T-helper 2 cell treated with Interferon-gamma antibody and Interleukin-4, amounts not matched to agents 5 μg/mL and 100 μg/mL, for 36 hours (primary cell): ENCODE data around the gene IGF1.
"Not testable (repeated sequence)": the region's sequence is repeated elsewhere in the genome, so short reads cannot be mapped to it uniquely, and the experiment has no call there.

Source experiments
- DNase-seq: peaks from one replicate; pipeline ENCODE4 v3.0.0; 2021; ENCODE audit warnings: low spot score
- H3K27ac Mint-ChIP-seq: one replicate; pipeline ENCODE4 v1.8.0; 2021; ENCODE audit warnings: mild to moderate bottlenecking, mixed read lengths
- H3K27me3 Mint-ChIP-seq: one replicate; pipeline ENCODE4 v1.8.0; 2021; ENCODE audit warnings: low read depth, mixed read lengths
- H3K36me3 Mint-ChIP-seq: one replicate; pipeline ENCODE4 v1.8.0; 2021; ENCODE audit warnings: low read depth, mixed read lengths
- H3K4me1 Mint-ChIP-seq: one replicate; pipeline ENCODE4 v1.8.0; 2021; ENCODE audit warnings: low read depth, mixed read lengths
- H3K4me3 Mint-ChIP-seq: one replicate; pipeline ENCODE4 v1.8.0; 2022; ENCODE audit warnings: mild to moderate bottlenecking, moderate library complexity, mixed read lengths
- H3K9me3 Mint-ChIP-seq: one replicate; pipeline ENCODE4 v1.8.0; 2021; ENCODE audit warnings: mixed read lengths

IGF1 gene

DNA sequence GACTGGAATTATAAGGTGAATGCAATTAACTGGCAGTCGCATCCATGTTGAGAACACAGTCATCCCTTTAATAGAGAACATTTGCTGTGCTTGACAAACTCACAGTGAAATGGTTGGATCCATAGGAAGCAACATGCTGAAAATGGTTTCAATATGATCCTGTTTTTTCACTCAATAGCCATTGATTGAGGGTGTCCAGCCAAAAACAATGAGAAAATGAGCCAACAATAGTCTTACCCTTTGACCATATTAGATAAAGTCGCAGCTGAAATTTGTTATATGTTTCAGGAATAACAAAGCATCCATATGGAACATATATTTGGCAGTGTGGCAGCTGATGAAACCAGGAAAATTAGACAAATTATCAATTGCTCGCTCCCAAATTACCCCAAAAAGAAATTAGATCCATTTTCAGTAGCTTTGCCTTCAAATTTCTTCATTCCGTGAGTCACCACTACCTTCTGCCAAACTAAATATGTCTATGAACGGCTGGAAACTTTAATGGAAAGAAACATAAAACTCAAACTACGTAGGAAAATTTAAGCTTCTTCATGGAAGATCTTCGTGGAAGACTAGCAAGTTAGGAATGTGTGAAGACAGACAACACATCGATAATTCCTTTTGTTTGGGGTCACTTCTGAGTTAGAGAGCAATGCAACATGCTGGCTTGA is 17.4 kb downstream of the IGF1 start:
- no peak overlapping the region for H3K4me3 Mint-ChIP-seq
- peaks cover 12% of the 10 kb centered on the region for H3K27me3 Mint-ChIP-seq
- no peak overlapping the region for H3K27ac Mint-ChIP-seq
- H3K36me3 Mint-ChIP-seq = no peaks in the 10 kb centered on the region
- no peak for DNase-seq
- no peaks in the 10 kb centered on the region for H3K4me1 Mint-ChIP-seq
- peaks cover 4% of the 10 kb centered on the region for H3K9me3 Mint-ChIP-seq

DNA sequence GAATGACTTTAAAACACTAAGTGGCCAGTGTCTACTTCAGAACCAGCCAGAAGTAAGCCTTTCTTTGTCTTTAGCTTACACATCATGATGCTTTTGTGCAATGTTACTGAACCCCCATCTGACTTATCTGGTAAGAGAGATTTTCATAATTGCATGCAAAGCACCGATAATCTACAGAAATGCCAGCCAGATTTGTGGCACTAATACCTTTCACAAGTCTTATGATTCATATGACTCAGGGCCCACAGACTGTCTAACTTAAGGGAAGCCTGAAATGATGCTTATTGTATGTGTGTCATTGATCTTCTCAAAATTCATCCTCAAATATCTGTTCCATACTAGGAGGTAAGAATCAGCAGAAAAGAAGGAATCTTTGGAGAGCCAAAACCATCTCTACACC is 18.0 kb downstream of the IGF1 start:
- Mint-ChIP-seq H3K36me3 (no peaks in the 10 kb centered on the region), H3K4me3 (no peak overlapping the region), H3K9me3 (peaks cover 4% of the 10 kb centered on the region), H3K27me3 (peaks cover 12% of the 10 kb centered on the region), H3K27ac (no peak overlapping the region), H3K4me1 (no peaks in the 10 kb centered on the region)
- DNase-seq = no peak

DNA sequence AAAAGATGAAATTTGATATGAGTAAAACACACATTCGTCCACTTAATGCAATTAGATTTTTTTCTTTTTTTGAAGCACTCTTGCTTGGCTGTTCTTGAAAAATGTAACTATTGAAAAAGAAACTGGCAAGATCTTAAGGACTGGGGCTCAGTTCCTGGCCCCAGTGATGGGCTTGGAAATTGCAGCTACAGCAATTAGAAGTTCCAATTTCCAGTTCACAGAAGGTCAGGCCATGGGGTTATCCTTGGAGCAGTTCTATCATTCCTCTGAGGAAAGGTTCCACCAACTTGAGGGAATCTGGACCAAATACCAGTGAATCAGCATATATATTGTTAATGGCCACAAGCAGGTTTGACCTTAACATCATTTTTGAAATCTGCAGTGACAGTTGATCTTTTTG is 18.9 kb downstream of the IGF1 start:
- Mint-ChIP-seq H3K36me3 (no peaks in the 10 kb centered on the region), H3K9me3 (peaks cover 4% of the 10 kb centered on the region), H3K4me1 (no peaks in the 10 kb centered on the region), H3K4me3 (no peak overlapping the region), H3K27ac (no peak overlapping the region), H3K27me3 (peaks cover 12% of the 10 kb centered on the region)
- DNase-seq = no peak

- peaks cover 15% of the 10 kb centered on the region for H3K27me3 Mint-ChIP-seq
- no peaks in the 10 kb centered on the region for H3K4me1 Mint-ChIP-seq
- no peak overlapping the region for H3K4me3 Mint-ChIP-seq
- peaks cover 4% of the 10 kb centered on the region for H3K9me3 Mint-ChIP-seq
- no peak overlapping the region for H3K27ac Mint-ChIP-seq
- no peak for DNase-seq
- H3K36me3 Mint-ChIP-seq = no peaks in the 10 kb centered on the region
Observed at GRCh38 chr12:102459314-102459713, 21.0 kb downstream of the IGF1 start.

- no peak for DNase-seq
- Mint-ChIP-seq H3K36me3 (no peaks in the 10 kb centered on the region), H3K27me3 (peaks cover 7% of the 10 kb centered on the region), H3K4me3 (no peak overlapping the region), H3K9me3 (no peaks in the 10 kb centered on the region), H3K4me1 (no peaks in the 10 kb centered on the region), H3K27ac (no peak overlapping the region)
Observed at GRCh38 chr12:102454808-102455760, 25.3 kb downstream of the IGF1 start.

- Mint-ChIP-seq H3K4me1 (no peaks in the 10 kb centered on the region), H3K36me3 (no peaks in the 10 kb centered on the region), H3K4me3 (no peak overlapping the region), H3K27ac (no peak overlapping the region), H3K27me3 (peaks cover 3% of the 10 kb centered on the region), H3K9me3 (no peaks in the 10 kb centered on the region)
- DNase-seq = no peak
Observed at GRCh38 chr12:102454330-102454729, 26.0 kb downstream of the IGF1 start.

DNA sequence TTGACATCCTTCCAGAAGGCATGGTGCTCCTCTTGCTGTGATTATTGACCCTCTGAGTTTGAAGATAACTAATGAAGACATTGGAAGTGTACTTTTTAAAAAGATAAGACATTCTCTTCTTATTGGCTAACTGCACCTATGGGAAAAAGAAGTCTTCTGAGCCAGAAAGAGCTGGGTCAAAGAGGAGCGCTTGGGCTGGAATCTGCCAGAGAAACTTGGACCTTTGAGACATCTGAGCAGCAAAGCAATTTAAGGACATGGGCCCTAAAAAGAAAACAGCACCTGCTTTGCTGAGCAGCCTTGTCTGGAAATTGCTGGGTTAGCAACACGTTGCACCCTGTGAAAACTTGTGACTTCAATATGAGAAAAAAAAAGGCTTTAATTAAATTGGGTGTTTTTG is 27.8 kb downstream of the IGF1 start:
- Mint-ChIP-seq H3K4me3 (no peak overlapping the region), H3K27me3 (peaks cover 3% of the 10 kb centered on the region), H3K36me3 (no peaks in the 10 kb centered on the region), H3K4me1 (no peaks in the 10 kb centered on the region), H3K27ac (no peak overlapping the region), H3K9me3 (no peaks in the 10 kb centered on the region)
- no peak for DNase-seq

DNA sequence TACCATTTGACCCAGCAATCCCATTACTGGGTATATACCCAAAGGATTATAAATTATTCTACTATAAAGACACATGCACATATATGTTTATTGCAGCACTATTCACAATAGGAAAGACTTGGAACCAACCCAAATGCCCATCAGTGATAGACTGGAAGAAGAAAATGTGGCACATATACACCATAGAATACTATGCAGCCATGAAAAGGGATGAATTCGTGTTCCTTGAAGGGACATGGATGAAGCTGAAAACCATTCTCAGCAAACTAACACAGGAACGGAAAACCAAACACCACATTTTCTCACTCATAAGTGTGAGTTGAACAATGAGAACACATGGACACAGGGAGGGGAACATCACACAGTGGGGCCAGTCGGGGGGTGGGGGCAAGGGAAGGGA is 31.3 kb downstream of the IGF1 start:
- H3K9me3 Mint-ChIP-seq = peaks cover 11% of the 10 kb centered on the region
- not testable (repeated sequence) for H3K4me1 Mint-ChIP-seq, DNase-seq, H3K27ac Mint-ChIP-seq, H3K27me3 Mint-ChIP-seq, H3K4me3 Mint-ChIP-seq, H3K36me3 Mint-ChIP-seq

- not testable (repeated sequence) for H3K27ac Mint-ChIP-seq, H3K4me1 Mint-ChIP-seq, DNase-seq, H3K4me3 Mint-ChIP-seq, H3K27me3 Mint-ChIP-seq, H3K36me3 Mint-ChIP-seq
- H3K9me3 Mint-ChIP-seq = peaks cover 11% of the 10 kb centered on the region
Observed at GRCh38 chr12:102447426-102447825, 32.9 kb downstream of the IGF1 start.

DNA sequence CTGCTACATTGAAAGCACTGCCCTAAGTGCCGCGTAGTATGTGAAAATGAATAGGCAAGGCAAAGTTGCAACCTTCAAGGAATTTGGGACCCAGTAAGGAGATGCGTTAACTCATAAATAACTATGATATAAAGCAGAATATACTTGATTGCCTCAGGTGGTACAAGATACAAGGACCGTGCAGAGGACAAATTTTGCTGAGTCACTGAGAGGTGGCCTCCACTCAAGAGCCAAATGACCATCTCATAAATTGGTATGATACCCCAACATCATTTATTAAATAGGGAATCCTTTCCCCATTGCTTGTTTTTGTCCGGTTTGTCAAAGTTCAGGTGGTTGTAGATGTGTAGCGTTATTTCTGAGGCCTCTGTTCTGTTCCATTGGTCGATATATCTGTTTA is 35.7 kb downstream of the IGF1 start:
- H3K4me3 Mint-ChIP-seq = no peak overlapping the region
- no peak overlapping the region for H3K27ac Mint-ChIP-seq
- no peaks in the 10 kb centered on the region for H3K36me3 Mint-ChIP-seq
- DNase-seq = no peak
- peaks cover 11% of the 10 kb centered on the region for H3K9me3 Mint-ChIP-seq
- peaks cover 3% of the 10 kb centered on the region for H3K27me3 Mint-ChIP-seq
- peaks cover 8% of the 10 kb centered on the region for H3K4me1 Mint-ChIP-seq

DNA sequence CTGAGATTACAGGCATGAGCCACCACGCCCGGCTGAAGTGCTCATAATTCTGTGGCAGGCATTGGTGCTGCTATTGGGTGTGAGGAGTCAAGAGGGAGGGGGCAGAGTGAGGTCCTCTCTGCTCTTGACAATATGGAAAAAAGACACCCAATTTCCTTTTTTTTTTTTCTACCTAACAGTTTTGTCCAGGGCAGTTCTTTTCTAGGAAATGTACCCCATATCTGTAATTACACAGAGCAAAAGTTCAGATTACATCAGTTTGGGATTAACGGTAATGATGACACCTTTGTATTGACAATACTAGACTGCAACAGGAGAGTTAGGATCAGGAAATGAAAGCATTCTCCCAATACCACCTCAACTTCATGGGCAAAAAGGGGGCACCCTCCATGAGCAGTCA is 36.3 kb downstream of the IGF1 start:
- H3K4me1 Mint-ChIP-seq = peaks cover 8% of the 10 kb centered on the region

GRCh38 chr12:102441077-102441596 is 39.2 kb downstream of the IGF1 start:
- peaks cover 8% of the 10 kb centered on the region for H3K4me1 Mint-ChIP-seq
- H3K4me3 Mint-ChIP-seq = no peak overlapping the region
- DNase-seq = no peak
- peaks cover 11% of the 10 kb centered on the region for H3K9me3 Mint-ChIP-seq
- no peaks in the 10 kb centered on the region for H3K36me3 Mint-ChIP-seq
- H3K27me3 Mint-ChIP-seq = peaks cover 3% of the 10 kb centered on the region
- no peak overlapping the region for H3K27ac Mint-ChIP-seq

More for the DNA sequence above, 36.3 kb downstream of the IGF1 start:
- H3K9me3 Mint-ChIP-seq = peaks cover 11% of the 10 kb centered on the region
- H3K4me3 Mint-ChIP-seq = no peak overlapping the region
- H3K36me3 Mint-ChIP-seq = no peaks in the 10 kb centered on the region
- no peak for DNase-seq
- peaks cover 3% of the 10 kb centered on the region for H3K27me3 Mint-ChIP-seq
- H3K27ac Mint-ChIP-seq = no peak overlapping the region

DNA sequence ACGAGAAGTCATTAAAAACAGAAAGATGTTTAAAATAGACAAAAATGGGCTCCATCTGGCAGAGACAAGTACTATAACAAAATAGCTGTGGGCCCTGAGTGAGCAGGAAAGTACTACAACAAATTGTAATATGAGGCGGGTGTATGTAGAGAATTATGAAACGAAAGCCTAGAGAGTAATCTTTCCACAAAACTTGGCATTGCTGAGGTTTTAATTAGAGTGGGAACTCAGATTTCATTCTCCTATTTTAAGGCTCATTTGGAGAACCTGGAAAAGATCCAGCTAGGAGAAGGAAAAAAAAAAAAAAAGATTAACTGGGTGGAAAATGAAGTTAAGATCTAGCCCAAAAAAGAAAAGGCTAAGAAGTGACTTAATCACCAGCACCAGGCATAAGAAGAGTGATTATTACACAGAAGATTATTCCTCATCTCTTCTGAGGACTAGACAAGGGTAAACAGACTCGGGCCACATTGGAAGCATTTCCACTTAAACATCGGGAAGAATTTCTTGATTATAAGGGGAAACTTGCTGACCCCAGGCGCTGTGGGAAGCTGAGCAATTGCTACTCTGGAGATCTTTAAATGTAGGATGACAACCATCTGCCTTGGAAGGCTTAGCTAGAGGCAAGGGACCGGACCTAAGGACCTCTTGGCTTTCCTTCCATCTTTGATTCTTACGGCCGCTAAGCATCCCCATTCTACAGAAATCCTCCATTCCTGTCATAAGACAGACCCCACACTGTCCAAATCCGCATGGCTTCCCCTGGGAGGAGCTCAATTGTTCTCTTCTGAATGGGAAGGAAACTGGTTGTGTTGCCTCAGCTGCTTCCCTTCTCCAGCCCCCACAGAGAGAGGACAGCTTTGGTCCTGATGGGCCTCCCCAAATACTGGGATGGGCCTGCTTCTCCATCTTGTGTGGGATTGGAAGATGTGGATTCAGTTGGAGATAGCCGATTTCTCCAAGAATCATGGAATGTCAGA is 40.6 kb downstream of the IGF1 start:
- H3K4me3 Mint-ChIP-seq = no peak overlapping the region
- H3K27ac Mint-ChIP-seq = no peak overlapping the region
- DNase-seq = no peak

More for the DNA sequence above, 40.6 kb downstream of the IGF1 start:
- H3K27me3 Mint-ChIP-seq = no peaks in the 10 kb centered on the region
- H3K36me3 Mint-ChIP-seq = no peaks in the 10 kb centered on the region
- H3K4me1 Mint-ChIP-seq = peaks cover 8% of the 10 kb centered on the region
- H3K9me3 Mint-ChIP-seq = peaks cover 3% of the 10 kb centered on the region
